HCT116 (cell line): Measurements from ENCODE around the gene RNASEH2C. TPM values are rescaled to one million over a fixed set of nuclear protein-coding genes. Genes with fewer than 3 reads are reported as not detected.

Source experiments
- ATAC-seq: fragments of 200-7000 bp; cut with Tn5 transposase; 2 replicates; pipeline ENCODE4 v1.9.1; 2020; ENCODE audit warnings: mild to moderate bottlenecking, moderate library complexity
- BruUV-seq: library from RNA; stranded (reverse); fragments of 400-500 nt; replicated peaks from 2 replicates; lab custom pipeline; 2021; lab: Mats Ljungman, UMichigan
- CTCF ChIA-PET: fragments of 300-600 bp; sonication (Branson Sonifier 250); formaldehyde crosslinking; loops from one replicate; lab custom pipeline; 2021; ENCODE audit warnings: antibody characterized with exemption; lab: Charles Lee
- POLR2A ChIA-PET: fragments of 300-600, 350-600 bp; sonication (Branson Sonifier 250); formaldehyde crosslinking; loops from one replicate; lab custom pipeline; 2021; ENCODE audit warnings: antibody characterized with exemption; lab: Charles Lee
- RAD21 ChIA-PET, 2 experiments: fragments of 300-600 bp; sonication (Branson Sonifier 250); formaldehyde crosslinking; loops; one replicate each; lab custom pipeline; 2023; ENCODE audit warnings: low total read pairs in 2 of 2; ENCODE audit not compliant: uncharacterized antibody in 2 of 2, unreplicated experiment in 2 of 2, low non-redundant PET in 1 of 2; lab: Charles Lee
- DNase-seq: peaks from one replicate; pipeline ENCODE4 v3.0.0-alpha.2; 2010; ENCODE audit warnings: low read depth, low spot score
- H2AFZ ChIP-seq: fragments of 200-600 bp; shearing (Covaris generic), sonication (generic); 2 replicates; pipeline ENCODE4 v1.6.1; 2017; ENCODE audit warnings: low read depth, mixed run types, mixed read lengths, antibody characterized with exemption, low read length; ENCODE audit not compliant: poor library complexity, severe bottlenecking
- H3K27ac ChIP-seq: 2 replicates; pipeline ENCODE4 v1.5.1; 2012; ENCODE audit warnings: low read depth, low read length
- H3K27me3 ChIP-seq: fragments of 200-600 bp; sonication (generic); 2 replicates; pipeline ENCODE4 v1.6.1; 2016; ENCODE audit warnings: mixed run types, low read length, mixed read lengths; ENCODE audit not compliant: insufficient read depth
- H3K36me3 ChIP-seq, 2 experiments: fragments of 200-500 bp in 1 of 2; fragments of 200-600 bp in 1 of 2; sonication (Bioruptor generic) in 1 of 2; sonication (generic) in 1 of 2; 2 replicates each; pipeline versions ENCODE4 v1.5.1 to v1.6.1; 2014 to 2016; ENCODE audit warnings: low read length in 2 of 2, inconsistent platforms in 1 of 2, mixed read lengths in 1 of 2, mixed run types in 1 of 2; ENCODE audit not compliant: insufficient read depth in 2 of 2, control insufficient read depth in 1 of 2
- H3K4me1 ChIP-seq, 2 experiments: fragments of 200-600 bp in 1 of 2; sonication (generic) in 1 of 2; 2 replicates each; pipeline versions ENCODE4 v1.5.1 to v1.6.1; 2012 to 2017; ENCODE audit warnings: low read length in 2 of 2, inconsistent platforms in 1 of 2, mild to moderate bottlenecking in 1 of 2, mixed read lengths in 1 of 2, mixed run types in 1 of 2, moderate library complexity in 1 of 2; ENCODE audit not compliant: insufficient read depth in 2 of 2, control insufficient read depth in 1 of 2
- H3K4me2 ChIP-seq: fragments of 200-600 bp; sonication (generic); 2 replicates; pipeline ENCODE4 v1.6.1; 2017; ENCODE audit warnings: mixed run types, low read length, mixed read lengths
- H3K4me3 ChIP-seq, 2 experiments: fragments of 200-600 bp in 1 of 2; sonication (generic) in 1 of 2; replicated peaks in 1 of 2; 2 replicates each; pipeline ENCODE4 v1.5.1; 2011 to 2016; ENCODE audit warnings: low read length in 2 of 2, control low read depth in 1 of 2, low read depth in 1 of 2, mild to moderate bottlenecking in 1 of 2, mixed read lengths in 1 of 2, mixed run types in 1 of 2
- H3K79me2 ChIP-seq: fragments of 200-600 bp; sonication (generic); 2 replicates; pipeline ENCODE4 v1.6.1; 2017; ENCODE audit warnings: mild to moderate bottlenecking, mixed run types, low read length, moderate library complexity, mixed read lengths; ENCODE audit not compliant: insufficient read depth
- H3K9ac ChIP-seq: fragments of 200-600 bp; sonication (generic); 2 replicates; pipeline ENCODE4 v1.6.1; 2016; ENCODE audit warnings: low read length, mixed read lengths
- H3K9me2 ChIP-seq: fragments of 200-600 bp; sonication (generic), shearing (Covaris generic); 2 replicates; pipeline ENCODE4 v1.6.1; 2017; ENCODE audit warnings: mixed run types, mild to moderate bottlenecking, moderate library complexity; ENCODE audit not compliant: insufficient read depth
- H3K9me3 ChIP-seq, 2 experiments: fragments of 200-500 bp in 1 of 2; fragments of 200-600 bp in 1 of 2; sonication (Bioruptor generic) in 1 of 2; sonication (generic) in 1 of 2; 2 replicates each; pipeline ENCODE4 v1.6.1; 2014 to 2017; ENCODE audit warnings: low read length in 2 of 2, mixed read lengths in 2 of 2, inconsistent platforms in 1 of 2, low read depth in 1 of 2, mild to moderate bottlenecking in 1 of 2, mixed run types in 1 of 2, moderate library complexity in 1 of 2; ENCODE audit not compliant: control insufficient read depth in 1 of 2, insufficient read depth in 1 of 2
- H4K20me1 ChIP-seq: fragments of 200-600 bp; sonication (generic), shearing (Covaris generic); 2 replicates; pipeline ENCODE4 v1.6.1; 2017; ENCODE audit warnings: mixed run types, mild to moderate bottlenecking, moderate library complexity; ENCODE audit not compliant: insufficient read depth
- CEBPB ChIP-seq: IDR thresholded peaks from 2 replicates; pipeline ENCODE4 v1.6.1; 2012; ENCODE audit warnings: low read depth
- EZH2phosphoT487 ChIP-seq: fragments of 200-600 bp; IDR thresholded peaks from 2 replicates; pipeline ENCODE4 v1.6.1; 2018; ENCODE audit warnings: antibody characterized with exemption, borderline replicate concordance
- FOSL1 ChIP-seq: IDR thresholded peaks from 2 replicates; pipeline ENCODE4 v1.6.1; 2012; ENCODE audit warnings: low read depth
- POLR2A ChIP-seq: IDR thresholded peaks from 2 replicates; pipeline ENCODE4 v1.7.0; 2011; ENCODE audit warnings: borderline replicate concordance; ENCODE audit not compliant: insufficient read depth, insufficient read length; ENCODE audit errors: extremely low read depth
- POLR2AphosphoS5 ChIP-seq: IDR thresholded peaks from 2 replicates; pipeline ENCODE4 v1.6.1; 2011; ENCODE audit warnings: mild to moderate bottlenecking, low read depth, low read length, moderate library complexity
- RAD21 ChIP-seq: IDR thresholded peaks from 2 replicates; pipeline ENCODE4 v1.6.1; 2012; ENCODE audit warnings: low read depth, mild to moderate bottlenecking
- SIN3A ChIP-seq: IDR thresholded peaks from 2 replicates; pipeline ENCODE4 v1.6.1; 2012; ENCODE audit warnings: low read depth
- SP1 ChIP-seq: IDR thresholded peaks from 2 replicates; pipeline ENCODE4 v1.6.1; 2012; ENCODE audit warnings: low read depth
- SRF ChIP-seq: IDR thresholded peaks from 2 replicates; pipeline ENCODE4 v1.6.1; 2012; ENCODE audit warnings: low read depth
- TCF7L2 ChIP-seq: IDR thresholded peaks from 2 replicates; pipeline ENCODE4 v1.7.0; 2011; ENCODE audit warnings: borderline replicate concordance, inconsistent platforms; ENCODE audit not compliant: insufficient read depth, insufficient read length; ENCODE audit errors: extremely low read depth
- ZNF274 ChIP-seq: fragments of 200-500 bp; sonication (Bioruptor generic); IDR thresholded peaks from 2 replicates; pipeline ENCODE4 v1.6.1; 2014; ENCODE audit warnings: mild to moderate bottlenecking, low read depth, low read length, inconsistent platforms
- intact Hi-C: fragments of 100-400 bp; cut with micrococcal nuclease; formaldehyde crosslinking; loops from 2 replicates; pipeline ENCODE4 v1.10.0; 2022
- total RNA-seq: library from RNA; stranded (reverse); gene quantifications from one replicate; pipeline ENCODE4 v1.2.1, GENCODE V29; 2021; ENCODE audit not compliant: unreplicated experiment
- TF ChIP-seq, protein P1 (sequence below): IDR thresholded peaks from 2 replicates; pipeline ENCODE4 v1.6.1; 2012
- TF ChIP-seq, protein P2 (sequence below): IDR thresholded peaks from 2 replicates; pipeline ENCODE4 v1.6.1; 2012; ENCODE audit warnings: low read depth
- TF ChIP-seq, protein P3 (sequence below), 3 experiments: fragments of 200-600 bp in 1 of 3; sonication (generic) in 1 of 3; IDR thresholded peaks in 2 of 3; conservative IDR thresholded peaks in 1 of 3; 2 replicates each; pipeline ENCODE4 v1.5.1; 2012 to 2017; ENCODE audit warnings: low read depth in 2 of 3, low read length in 2 of 3, antibody characterized with exemption in 1 of 3, borderline replicate concordance in 1 of 3, control low read depth in 1 of 3, mild to moderate bottlenecking in 1 of 3, mixed read lengths in 1 of 3, mixed run types in 1 of 3, moderate library complexity in 1 of 3; ENCODE audit not compliant: insufficient read depth in 1 of 3

RNASEH2C gene
- total RNA-seq, 1 experiment from 2014 or later = 28.5 TPM

DNA sequence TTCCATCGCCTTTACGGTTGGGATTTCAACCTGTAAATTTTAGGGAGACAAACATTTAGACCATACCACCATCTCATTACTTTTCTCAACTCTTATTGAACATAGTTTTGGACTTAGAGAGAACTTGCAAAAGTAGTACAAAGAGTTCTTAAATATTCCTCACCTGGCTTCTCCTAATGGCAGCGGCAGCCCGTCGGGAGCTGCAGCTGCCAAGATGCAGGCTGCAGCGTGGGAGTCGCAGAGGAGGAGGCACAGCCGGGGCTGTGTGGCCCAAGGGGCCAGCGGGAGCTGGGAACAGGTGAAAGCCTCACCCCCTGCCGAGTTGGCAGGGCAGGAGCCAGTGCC is 23.1 kb upstream of the RNASEH2C start:
- CTCF ChIA-PET = interaction anchor here (1.4 to 2.0 kb wide), 2 partner anchors 11 to 74 kb away, joined by 5 to 8 read pairs; no protein-coding TSS in a partner anchor
- Histone ChIP-seq H2AFZ (no peak overlapping the region), H3K4me1 (peaks cover 0 to 12% of the 10 kb centered on the region in 2 experiments; a peak in 2 of 4 replicates), H4K20me1 (no peaks in the 10 kb centered on the region), H3K27ac (no peak overlapping the region)
- intact Hi-C loops = loop anchor here (1.0 kb wide), 1 partner anchor 75 kb away; no protein-coding TSS in a partner anchor
- TF ChIP-seq POLR2AphosphoS5 (no peak), EZH2phosphoT487 (no peak)
- TF ChIP-seq, all 23 proteins: peak for 0
- BruUV-seq = no TSS peak
- POLR2A ChIA-PET = no interaction called here
- RAD21 ChIA-PET = no interaction called here
- no peaks in the 10 kb centered on the region for H3K36me3 ChIP-seq
- no peaks in the 10 kb centered on the region for H3K9me2 ChIP-seq
- ATAC-seq (no peak), DNase-seq (no peak)
- no peaks in the 10 kb centered on the region for H3K27me3 ChIP-seq
- no peak overlapping the region for H3K4me2 ChIP-seq
- H3K79me2 ChIP-seq = no peaks in the 10 kb centered on the region
- no peak overlapping the region for H3K9ac ChIP-seq
- no peak overlapping the region for H3K4me3 ChIP-seq
- no peaks in the 10 kb centered on the region for H3K9me3 ChIP-seq

DNA sequence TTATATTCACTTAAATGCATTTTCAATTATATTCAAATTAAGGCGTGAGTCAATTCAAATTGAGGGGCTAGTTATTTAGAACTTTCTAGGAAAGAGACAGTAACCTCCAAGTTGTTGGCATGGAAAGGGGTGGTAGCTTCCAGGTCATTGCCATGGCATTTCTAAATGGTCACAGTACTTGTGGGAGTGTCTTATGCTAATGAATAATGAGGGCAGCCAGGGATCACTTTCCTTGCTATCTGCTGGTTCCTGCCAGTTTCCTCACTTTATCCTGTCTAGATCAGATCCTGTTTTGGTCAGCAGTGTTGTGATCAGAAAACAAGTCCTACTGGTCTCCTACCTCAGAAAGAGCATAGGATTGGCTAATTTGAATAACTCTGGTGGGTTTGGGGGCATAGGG is 21.8 kb upstream of the RNASEH2C start:
- H3K36me3 ChIP-seq = no peaks in the 10 kb centered on the region
- H3K4me2 ChIP-seq = no peak overlapping the region
- no peak for DNase-seq
- BruUV-seq = no TSS peak
- intact Hi-C loops = no loop called here
- no peaks in the 10 kb centered on the region for H3K9me3 ChIP-seq
- POLR2A ChIA-PET = no interaction called here
- RAD21 ChIA-PET = no interaction called here
- no peak overlapping the region for H3K27ac ChIP-seq
- H3K9me2 ChIP-seq = no peaks in the 10 kb centered on the region
- no peaks in the 10 kb centered on the region for H3K27me3 ChIP-seq
- H3K4me3 ChIP-seq = no peak overlapping the region
- peaks cover 0 to 12% of the 10 kb centered on the region in 2 experiments; a peak in 2 of 4 replicates for H3K4me1 ChIP-seq
- H3K9ac ChIP-seq = no peak overlapping the region
- CTCF ChIA-PET = no interaction called here
- H2AFZ ChIP-seq = no peak overlapping the region
- no peaks in the 10 kb centered on the region for H3K79me2 ChIP-seq
- H4K20me1 ChIP-seq = no peaks in the 10 kb centered on the region
- ATAC-seq = no peak
- TF ChIP-seq, protein P1, sequence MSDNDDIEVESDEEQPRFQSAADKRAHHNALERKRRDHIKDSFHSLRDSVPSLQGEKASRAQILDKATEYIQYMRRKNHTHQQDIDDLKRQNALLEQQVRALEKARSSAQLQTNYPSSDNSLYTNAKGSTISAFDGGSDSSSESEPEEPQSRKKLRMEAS = no peak
- TF ChIP-seq SRF (no peak), SIN3A (no peak), TCF7L2 (no peak), ZNF274 (no peak), FOSL1 (no peak), CEBPB (no peak), SP1 (no peak), POLR2A (no peak), POLR2AphosphoS5 (no peak), RAD21 (no peak)
- TF ChIP-seq, protein P2, sequence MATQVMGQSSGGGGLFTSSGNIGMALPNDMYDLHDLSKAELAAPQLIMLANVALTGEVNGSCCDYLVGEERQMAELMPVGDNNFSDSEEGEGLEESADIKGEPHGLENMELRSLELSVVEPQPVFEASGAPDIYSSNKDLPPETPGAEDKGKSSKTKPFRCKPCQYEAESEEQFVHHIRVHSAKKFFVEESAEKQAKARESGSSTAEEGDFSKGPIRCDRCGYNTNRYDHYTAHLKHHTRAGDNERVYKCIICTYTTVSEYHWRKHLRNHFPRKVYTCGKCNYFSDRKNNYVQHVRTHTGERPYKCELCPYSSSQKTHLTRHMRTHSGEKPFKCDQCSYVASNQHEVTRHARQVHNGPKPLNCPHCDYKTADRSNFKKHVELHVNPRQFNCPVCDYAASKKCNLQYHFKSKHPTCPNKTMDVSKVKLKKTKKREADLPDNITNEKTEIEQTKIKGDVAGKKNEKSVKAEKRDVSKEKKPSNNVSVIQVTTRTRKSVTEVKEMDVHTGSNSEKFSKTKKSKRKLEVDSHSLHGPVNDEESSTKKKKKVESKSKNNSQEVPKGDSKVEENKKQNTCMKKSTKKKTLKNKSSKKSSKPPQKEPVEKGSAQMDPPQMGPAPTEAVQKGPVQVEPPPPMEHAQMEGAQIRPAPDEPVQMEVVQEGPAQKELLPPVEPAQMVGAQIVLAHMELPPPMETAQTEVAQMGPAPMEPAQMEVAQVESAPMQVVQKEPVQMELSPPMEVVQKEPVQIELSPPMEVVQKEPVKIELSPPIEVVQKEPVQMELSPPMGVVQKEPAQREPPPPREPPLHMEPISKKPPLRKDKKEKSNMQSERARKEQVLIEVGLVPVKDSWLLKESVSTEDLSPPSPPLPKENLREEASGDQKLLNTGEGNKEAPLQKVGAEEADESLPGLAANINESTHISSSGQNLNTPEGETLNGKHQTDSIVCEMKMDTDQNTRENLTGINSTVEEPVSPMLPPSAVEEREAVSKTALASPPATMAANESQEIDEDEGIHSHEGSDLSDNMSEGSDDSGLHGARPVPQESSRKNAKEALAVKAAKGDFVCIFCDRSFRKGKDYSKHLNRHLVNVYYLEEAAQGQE = no peak
- TF ChIP-seq, protein P3, sequence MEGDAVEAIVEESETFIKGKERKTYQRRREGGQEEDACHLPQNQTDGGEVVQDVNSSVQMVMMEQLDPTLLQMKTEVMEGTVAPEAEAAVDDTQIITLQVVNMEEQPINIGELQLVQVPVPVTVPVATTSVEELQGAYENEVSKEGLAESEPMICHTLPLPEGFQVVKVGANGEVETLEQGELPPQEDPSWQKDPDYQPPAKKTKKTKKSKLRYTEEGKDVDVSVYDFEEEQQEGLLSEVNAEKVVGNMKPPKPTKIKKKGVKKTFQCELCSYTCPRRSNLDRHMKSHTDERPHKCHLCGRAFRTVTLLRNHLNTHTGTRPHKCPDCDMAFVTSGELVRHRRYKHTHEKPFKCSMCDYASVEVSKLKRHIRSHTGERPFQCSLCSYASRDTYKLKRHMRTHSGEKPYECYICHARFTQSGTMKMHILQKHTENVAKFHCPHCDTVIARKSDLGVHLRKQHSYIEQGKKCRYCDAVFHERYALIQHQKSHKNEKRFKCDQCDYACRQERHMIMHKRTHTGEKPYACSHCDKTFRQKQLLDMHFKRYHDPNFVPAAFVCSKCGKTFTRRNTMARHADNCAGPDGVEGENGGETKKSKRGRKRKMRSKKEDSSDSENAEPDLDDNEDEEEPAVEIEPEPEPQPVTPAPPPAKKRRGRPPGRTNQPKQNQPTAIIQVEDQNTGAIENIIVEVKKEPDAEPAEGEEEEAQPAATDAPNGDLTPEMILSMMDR (IDR thresholded peaks at IDR 0.05 in 2 of 3, conservative IDR thresholded peaks at IDR 0.05 in 1 of 3; ENCODE audit: borderline replicate concordance in 1 of 3, insufficient read depth in 1 of 3, low read depth in 2 of 3, low read length in 2 of 3) = no peak
